Brain microvascular endothelial cell (primary cell): ENCODE measurements around the gene LIAS.

ENCODE experiments used
- DNase-seq: peaks from one replicate; pipeline ENCODE4 v3.0.0-alpha.2; 2020
- H3K27ac ChIP-seq: fragments of 250-450 bp; sonication (Bioruptor Pico); 2 replicates; pipeline ENCODE4 v1.5.1; 2020; ENCODE audit warnings: mild to moderate bottlenecking, moderate library complexity
- H3K27me3 ChIP-seq: fragments of 250-450 bp; sonication (Bioruptor Pico); replicated peaks from 2 replicates; pipeline ENCODE4 v1.5.1; 2020; ENCODE audit warnings: mild to moderate bottlenecking
- H3K36me3 ChIP-seq: fragments of 250-450 bp; sonication (Bioruptor Pico); replicated peaks from 2 replicates; pipeline ENCODE4 v1.5.1; 2020; ENCODE audit warnings: mild to moderate bottlenecking
- H3K4me3 ChIP-seq: 2 replicates; pipeline ENCODE4 v1.5.1; 2011; ENCODE audit warnings: low read depth, mild to moderate bottlenecking, control low read depth, low read length, moderate library complexity
- CTCF ChIP-seq: IDR thresholded peaks from 2 replicates; pipeline ENCODE4 v1.5.1; 2011; ENCODE audit warnings: low read depth, mild to moderate bottlenecking, moderate library complexity, low read length, control low read depth, inconsistent platforms; ENCODE audit errors: missing control alignments
- in situ Hi-C: cut with HindIII; loops from 2 replicates; pipeline ENCODE4 v1.10.0; 2017; ENCODE audit warnings: low sequenced_read_pairs, low pct_ligation_motif_present

The LIAS gene

GRCh38 chr4:39484582-39485272, 25.9 kb downstream of the LIAS start:
- in situ Hi-C loops: no loop called here
- H3K4me3 ChIP-seq: no peak overlapping the region
- TF ChIP-seq CTCF: no peak
- H3K36me3 ChIP-seq: no peaks in the 10 kb centered on the region
- no peak overlapping the region for H3K27ac ChIP-seq
- no peaks in the 10 kb centered on the region for H3K27me3 ChIP-seq
- no peak for DNase-seq

- Histone ChIP-seq H3K4me3 (no peak overlapping the region), H3K27me3 (no peaks in the 10 kb centered on the region), H3K27ac (no peak overlapping the region), H3K36me3 (no peaks in the 10 kb centered on the region)
- TF ChIP-seq CTCF: no peak
- in situ Hi-C loops: no loop called here
- DNase-seq: no peak
Observed at GRCh38 chr4:39486221-39486804, 27.5 kb downstream of the LIAS start.

- no peak overlapping the region for H3K27ac ChIP-seq
- H3K27me3 ChIP-seq: no peaks in the 10 kb centered on the region
- no peak for DNase-seq
- TF ChIP-seq CTCF: no peak
- in situ Hi-C loops: no loop called here
- no peaks in the 10 kb centered on the region for H3K36me3 ChIP-seq
- H3K4me3 ChIP-seq: no peak overlapping the region
Observed at GRCh38 chr4:39490322-39490721, 31.5 kb downstream of the LIAS start.

- in situ Hi-C loops: no loop called here
- Histone ChIP-seq H3K27ac (no peak overlapping the region), H3K36me3 (peaks cover 11% of the 10 kb centered on the region), H3K27me3 (no peaks in the 10 kb centered on the region), H3K4me3 (no peak overlapping the region)
- no peak for DNase-seq
- TF ChIP-seq CTCF: no peak
Observed at GRCh38 chr4:39494354-39494753, 35.5 kb downstream of the LIAS start.

GRCh38 chr4:39495446-39496213, 36.8 kb downstream of the LIAS start:
- Histone ChIP-seq H3K27ac (no peak overlapping the region), H3K27me3 (no peaks in the 10 kb centered on the region), H3K4me3 (no peak overlapping the region), H3K36me3 (peaks cover 19% of the 10 kb centered on the region)
- TF ChIP-seq CTCF: no peak
- DNase-seq: no peak
- in situ Hi-C loops: no loop called here
